HG02943 (cell line): ENCODE results near the gene ZNF638.
"Not testable (repeated sequence)": the region's sequence is repeated elsewhere in the genome, so short reads cannot be mapped to it uniquely, and the experiment has no call there.

Source experiments
- ATAC-seq: cut with Tn5 transposase; IDR thresholded peaks from one replicate; pipeline ENCODE4 v1.9.1; 2021; ENCODE audit warnings: mild to moderate bottlenecking, low read depth, moderate library complexity; ENCODE audit not compliant: unreplicated experiment

ZNF638 gene

GRCh38 chr2:71389384-71390072 is 57.9 kb downstream of the ZNF638 start:
- no peak for ATAC-seq

- ATAC-seq, result no peak
Measured at GRCh38 chr2:71393216-71393615, 61.6 kb downstream of the ZNF638 start.

- ATAC-seq, result no peak
Measured at GRCh38 chr2:71395471-71395870, 63.9 kb downstream of the ZNF638 start.

DNA sequence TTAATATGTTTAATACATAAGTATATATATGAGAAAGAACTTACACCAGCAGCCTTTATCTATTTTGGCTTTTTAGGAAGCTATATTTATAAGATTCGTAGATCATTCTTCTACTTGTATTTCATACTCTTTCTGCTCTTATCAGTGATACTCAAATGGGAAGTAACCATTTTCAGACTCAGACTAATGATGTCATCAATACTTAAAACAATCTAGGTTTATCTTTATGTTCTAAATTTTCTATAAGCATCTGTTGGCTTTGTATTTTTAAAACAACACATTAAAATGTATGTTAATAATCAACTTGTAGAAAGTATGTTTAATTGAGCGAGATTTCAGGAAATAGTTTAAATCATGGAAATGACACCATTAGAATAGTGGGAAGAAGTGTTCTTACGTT is 70.8 kb downstream of the ZNF638 start:
- no peak for ATAC-seq

DNA sequence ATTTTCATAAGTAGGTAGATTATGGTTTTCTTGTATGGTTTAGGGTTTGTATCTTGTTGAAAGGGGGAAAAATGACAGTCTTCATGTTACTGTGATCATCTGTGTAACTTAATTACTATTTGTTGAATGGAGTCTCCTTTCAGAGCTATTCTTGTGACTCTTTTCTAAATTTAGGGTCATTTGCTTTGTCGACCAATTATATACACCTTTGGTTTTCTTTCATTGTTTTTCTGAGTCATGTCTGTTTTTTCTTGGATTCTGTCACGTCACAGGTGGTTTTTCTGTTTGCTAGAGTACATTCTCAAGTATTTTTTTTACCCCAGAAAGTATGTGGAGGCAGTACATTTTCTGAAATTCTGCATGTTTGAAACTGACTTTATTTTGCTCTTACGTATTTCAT is 78.0 kb downstream of the ZNF638 start:
- no peak for ATAC-seq

GRCh38 chr2:71410696-71411095 is 79.1 kb downstream of the ZNF638 start:
- no peak for ATAC-seq

GRCh38 chr2:71416866-71417265 is 85.3 kb downstream of the ZNF638 start:
- not testable (repeated sequence) for ATAC-seq

GRCh38 chr2:71417300-71418202 is 86.0 kb downstream of the ZNF638 start:
- ATAC-seq, result no peak

- ATAC-seq, result no peak
Measured at GRCh38 chr2:71419145-71419544, 87.6 kb downstream of the ZNF638 start.

- ATAC-seq, result no peak
Measured at GRCh38 chr2:71419976-71420375, 88.4 kb downstream of the ZNF638 start.

- ATAC-seq, result no peak
Measured at GRCh38 chr2:71422786-71423185, 91.2 kb downstream of the ZNF638 start.

- no peak for ATAC-seq
Measured at GRCh38 chr2:71423817-71424420, 92.3 kb downstream of the ZNF638 start.

DNA sequence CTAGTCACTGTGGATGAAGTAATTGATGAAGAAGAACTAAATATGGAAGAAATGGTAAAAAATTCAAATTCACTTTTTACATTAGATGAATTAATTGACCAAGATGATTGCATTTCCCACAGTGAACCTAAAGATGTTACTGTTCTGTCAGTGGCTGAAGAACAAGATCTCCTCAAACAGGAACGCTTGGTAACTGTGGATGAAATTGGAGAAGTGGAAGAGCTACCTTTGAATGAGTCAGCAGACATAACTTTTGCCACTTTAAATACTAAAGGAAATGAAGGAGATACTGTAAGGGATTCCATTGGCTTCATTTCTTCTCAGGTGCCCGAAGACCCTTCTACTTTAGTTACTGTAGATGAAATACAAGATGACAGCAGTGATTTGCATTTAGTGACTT is 95.1 kb downstream of the ZNF638 start:
- no peak for ATAC-seq

DNA sequence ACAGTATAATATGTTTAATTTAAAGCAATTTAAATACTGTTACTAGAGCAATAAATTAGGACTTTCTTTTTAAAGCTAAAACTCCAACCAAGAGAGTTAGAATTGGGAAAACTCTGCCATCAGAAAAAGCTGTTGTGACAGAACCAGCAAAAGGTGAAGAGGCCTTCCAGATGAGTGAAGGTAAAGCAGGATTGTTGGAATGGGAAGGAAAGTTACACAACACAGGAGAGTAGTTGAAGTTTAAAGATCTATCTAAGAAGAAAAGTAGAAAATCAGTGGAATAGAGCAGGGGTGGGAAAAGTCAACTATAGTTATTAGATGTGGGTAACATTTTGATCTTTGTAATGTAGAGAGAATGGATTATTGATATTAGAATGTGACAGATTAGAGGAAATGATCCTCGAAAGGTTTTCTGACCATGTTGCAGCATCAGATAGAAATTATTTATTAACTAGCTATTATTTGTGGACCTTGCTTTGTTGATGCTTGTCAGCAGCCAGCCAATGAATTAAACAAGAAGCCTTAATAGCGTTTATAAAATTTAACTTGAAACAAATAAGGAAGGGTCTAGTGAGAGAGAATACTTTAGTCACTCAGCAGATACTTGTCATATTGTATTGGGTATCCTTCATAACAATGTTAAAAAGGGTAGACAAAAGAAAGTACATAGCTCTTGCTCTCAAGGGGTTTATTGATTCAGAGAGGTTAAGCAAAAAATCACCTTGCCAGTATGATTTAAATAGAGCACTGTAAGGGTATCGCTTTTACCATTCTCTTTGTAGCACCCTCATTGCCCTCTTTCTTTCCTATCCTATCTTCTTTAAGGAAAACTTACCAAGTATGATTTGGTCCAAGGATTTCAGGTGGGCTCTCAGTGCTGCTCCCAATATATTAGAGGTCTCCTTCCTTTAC is 97.1 kb downstream of the ZNF638 start:
- no peak for ATAC-seq

DNA sequence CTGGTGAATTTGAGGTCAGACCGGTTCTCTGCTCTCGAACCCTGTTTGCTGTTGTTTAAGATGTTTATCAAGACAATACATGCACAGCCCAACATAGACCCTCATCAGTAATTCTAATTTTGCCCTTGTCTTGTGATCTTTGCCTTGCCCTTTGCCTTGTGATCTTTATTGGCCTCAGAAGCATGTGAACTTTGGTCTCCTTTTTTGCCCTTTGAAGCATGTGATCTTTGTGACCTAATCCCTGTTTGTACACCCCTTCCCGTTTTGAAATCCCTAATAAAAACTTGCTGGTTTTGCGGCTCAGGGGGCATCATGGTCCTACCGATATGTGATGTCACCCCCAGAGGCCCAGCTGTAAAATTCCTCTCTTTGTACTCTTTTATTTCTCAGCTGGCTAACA is 113.6 kb downstream of the ZNF638 start:
- not testable (repeated sequence) for ATAC-seq

- ATAC-seq, result no peak
Measured at GRCh38 chr2:71446505-71446904, 114.9 kb downstream of the ZNF638 start.

GRCh38 chr2:71449343-71449742 is 117.8 kb downstream of the ZNF638 start:
- ATAC-seq, result no peak

DNA sequence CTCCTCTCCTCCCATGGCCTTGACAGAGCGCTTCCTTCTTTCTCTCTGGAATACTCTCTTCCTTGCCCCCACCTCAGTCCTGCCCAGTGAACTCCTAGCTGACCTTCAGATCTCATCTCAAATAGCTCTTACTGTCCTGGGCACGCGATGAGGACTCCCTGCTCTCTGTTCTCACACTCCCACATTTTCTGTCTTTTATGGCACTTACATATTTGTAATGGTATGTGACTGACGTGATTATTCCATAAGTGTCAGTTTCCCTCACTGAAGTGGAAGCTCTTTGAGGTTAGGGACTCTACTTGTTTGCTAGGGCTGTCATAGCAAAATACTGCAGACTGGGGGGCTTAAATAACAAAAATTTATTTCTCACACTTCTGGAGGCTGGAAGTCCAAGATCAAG is 120.1 kb downstream of the ZNF638 start:
- no peak for ATAC-seq

GRCh38 chr2:71452565-71452964 is 121.0 kb downstream of the ZNF638 start:
- ATAC-seq, result no peak
